Liver (tissue), 9 donors: ENCODE measurements around the gene CPT1A. TPM values are rescaled to one million over a fixed set of nuclear protein-coding genes. Genes with fewer than 3 reads are reported as not detected.

Source experiments
- DNase-seq: peaks from one replicate; pipeline ENCODE4 v3.0.0-alpha.2; 2017; ENCODE audit warnings: low spot score
- H3K27ac ChIP-seq, 2 donors: one replicate each; pipeline ENCODE4 v1.7.0; 2013; ENCODE audit warnings: inconsistent platforms in 2 of 2, low read length in 2 of 2, control low read depth in 1 of 2, low read depth in 1 of 2, mild to moderate bottlenecking in 1 of 2
- H3K27me3 ChIP-seq, 4 donors: one replicate each; pipeline versions ENCODE4 v1.6.1 to v1.7.0; 2013; ENCODE audit warnings: low read length in 3 of 4, inconsistent platforms in 1 of 4, mild to moderate bottlenecking in 1 of 4, moderate library complexity in 1 of 4; ENCODE audit not compliant: control insufficient read depth in 4 of 4, insufficient read depth in 4 of 4
- H3K36me3 ChIP-seq, 4 donors: one replicate each; pipeline versions ENCODE4 v1.6.1 to v1.7.0; 2013; ENCODE audit warnings: low read length in 3 of 4, mild to moderate bottlenecking in 3 of 4, low read depth in 1 of 4, moderate library complexity in 1 of 4; ENCODE audit not compliant: control insufficient read depth in 4 of 4, insufficient read depth in 3 of 4
- H3K4me1 ChIP-seq, 4 donors: one replicate each; pipeline versions ENCODE4 v1.6.1 to v1.7.0; 2013; ENCODE audit warnings: low read length in 3 of 4, mild to moderate bottlenecking in 3 of 4, moderate library complexity in 1 of 4; ENCODE audit not compliant: control insufficient read depth in 4 of 4, insufficient read depth in 4 of 4
- H3K4me3 ChIP-seq, 3 donors: one replicate each; pipeline versions ENCODE4 v1.6.1 to v1.7.0; 2013; ENCODE audit warnings: low read length in 3 of 3, control low read depth in 1 of 3, low read depth in 1 of 3, mild to moderate bottlenecking in 1 of 3
- H3K9ac ChIP-seq, 2 donors: one replicate each; pipeline ENCODE4 v1.7.0; 2013; ENCODE audit warnings: low read length in 2 of 2, mild to moderate bottlenecking in 2 of 2, moderate library complexity in 2 of 2, control low read depth in 1 of 2, low read depth in 1 of 2
- H3K9me3 ChIP-seq, 4 donors: one replicate each; pipeline versions ENCODE4 v1.6.1 to v1.7.0; 2013; ENCODE audit warnings: low read length in 3 of 4; ENCODE audit not compliant: control insufficient read depth in 4 of 4
- ATF3 ChIP-seq: IDR thresholded peaks from 2 replicates; pipeline ENCODE4 v1.6.1; 2016; ENCODE audit warnings: antibody characterized with exemption
- CTCF ChIP-seq: fragments of 150-350 bp; IDR thresholded peaks from 2 replicates; pipeline ENCODE4 v1.5.1; 2017; ENCODE audit warnings: improper control_type of control experiment, low read depth, low read length; ENCODE audit not compliant: missing input control
- EGR1 ChIP-seq, 2 donors: IDR thresholded peaks; 2 replicates each; pipeline ENCODE4 v1.6.1; 2016 to 2018; ENCODE audit warnings: antibody characterized with exemption in 2 of 2, low read depth in 2 of 2
- FOXA1 ChIP-seq: IDR thresholded peaks from 2 replicates; pipeline ENCODE4 v1.6.1; 2016; ENCODE audit warnings: antibody characterized with exemption
- FOXA2 ChIP-seq: IDR thresholded peaks from 2 replicates; pipeline ENCODE4 v1.6.1; 2016; ENCODE audit warnings: antibody characterized with exemption
- GABPA ChIP-seq, 2 donors: IDR thresholded peaks in 1 of 2; conservative IDR thresholded peaks in 1 of 2; 2 replicates each; pipeline ENCODE4 v1.6.1; 2016; ENCODE audit warnings: antibody characterized with exemption in 2 of 2, mild to moderate bottlenecking in 1 of 2, moderate library complexity in 1 of 2
- HNF4A ChIP-seq, 2 donors: conservative IDR thresholded peaks; 2 replicates each; pipeline ENCODE4 v1.6.1; 2016; ENCODE audit warnings: antibody characterized with exemption in 2 of 2, mild to moderate bottlenecking in 2 of 2
- HNF4G ChIP-seq: IDR thresholded peaks from 2 replicates; pipeline ENCODE4 v1.6.1; 2016; ENCODE audit warnings: antibody characterized with exemption
- JUND ChIP-seq, 2 donors: IDR thresholded peaks; 2 replicates each; pipeline ENCODE4 v1.6.1; 2016; ENCODE audit warnings: antibody characterized with exemption in 2 of 2
- MAX ChIP-seq: IDR thresholded peaks from 2 replicates; pipeline ENCODE4 v1.6.1; 2016; ENCODE audit warnings: antibody characterized with exemption
- NR2F2 ChIP-seq: IDR thresholded peaks from 2 replicates; pipeline ENCODE4 v1.6.1; 2016; ENCODE audit warnings: antibody characterized with exemption
- RAD21 ChIP-seq, 2 donors: IDR thresholded peaks; 2 replicates each; pipeline ENCODE4 v1.6.1; 2016; ENCODE audit warnings: antibody characterized with exemption in 2 of 2, mild to moderate bottlenecking in 2 of 2
- REST ChIP-seq: IDR thresholded peaks from 2 replicates; pipeline ENCODE4 v1.6.1; 2016; ENCODE audit warnings: antibody characterized with exemption, mild to moderate bottlenecking
- RXRA ChIP-seq, 2 donors: IDR thresholded peaks; 2 replicates each; pipeline ENCODE4 v1.6.1; 2017 to 2018; ENCODE audit warnings: antibody characterized with exemption in 2 of 2, mild to moderate bottlenecking in 1 of 2
- SP1 ChIP-seq: IDR thresholded peaks from 2 replicates; pipeline ENCODE4 v1.6.1; 2018; ENCODE audit warnings: antibody characterized with exemption, mild to moderate bottlenecking
- TAF1 ChIP-seq: conservative IDR thresholded peaks from 2 replicates; pipeline ENCODE4 v1.6.1; 2016; ENCODE audit warnings: antibody characterized with exemption, mild to moderate bottlenecking
- YY1 ChIP-seq: IDR thresholded peaks from 2 replicates; pipeline ENCODE4 v1.6.1; 2016; ENCODE audit warnings: antibody characterized with exemption, mild to moderate bottlenecking
- ZBTB33 ChIP-seq: IDR thresholded peaks from 2 replicates; pipeline ENCODE4 v1.6.1; 2016; ENCODE audit warnings: antibody characterized with exemption
- WGBS: extraction: QIAGEN DNeasy Blood & Tissue Kit; methylation state at CpG from one replicate; pipeline ENCODE4 v1.1.7; 2013; 5-methylcytosine and 5-hydroxymethylcytosine counted together
- polyA plus RNA-seq, 2 donors: library from polyadenylated mRNA; stranded (reverse) in 1 of 2; unstranded in 1 of 2; fragments of 200-250 nt in 1 of 2; fragments of >200 nt in 1 of 2; fragmentation: Nextera tagmentation in 1 of 2; extraction: Ambion mirVana in 1 of 2; gene quantifications; one replicate each; pipeline versions ENCODE4 v1.2.1 to v1.2.3, GENCODE V29; 2013 to 2015
- total RNA-seq, 2 donors: library from RNA; depleted of rRNA; stranded (reverse); fragments of >200 nt; gene quantifications; one replicate each; pipeline ENCODE4 v1.2.3, GENCODE V29; 2014
- donor health status: healthy.
- donor health status: healthy.
- donor health status: healthy.
- donor health status: healthy.
- donor health status: healthy.

The CPT1A gene
- total and polyA plus RNA-seq, 4 donors, result 17.2 to 232 (median 61.0) TPM

- peaks cover 16 to 72% (median 48%) of the 10 kb centered on the region in 4 donors for H3K4me1 ChIP-seq
- H3K4me3 ChIP-seq, result peak overlapping the region; percentile 7 to 96 (median 45)
- peak overlapping the region; percentile 96 to 98 for H3K27ac ChIP-seq
- peak; percentile 76 for DNase-seq
- peak in 1 of 2 donors; percentile 75 for TF ChIP-seq EGR1 (IDR thresholded peaks at IDR 0.05; ENCODE audit: low read depth in 2 of 2)
- TF ChIP-seq SP1, result peak; percentile 93
- peak; percentile 85 to 90 for TF ChIP-seq RXRA (IDR thresholded peaks at IDR 0.05)
- no peak for TF ChIP-seq ZBTB33
- TF ChIP-seq GABPA (IDR thresholded peaks at IDR 0.05 in 1 of 2, conservative IDR thresholded peaks at IDR 0.05 in 1 of 2), result peak in 1 of 2 donors; percentile 60
- no peak for TF ChIP-seq JUND (IDR thresholded peaks at IDR 0.05)
- peak; percentile 50 for TF ChIP-seq YY1
- TF ChIP-seq HNF4A (conservative IDR thresholded peaks at IDR 0.05), result peak; percentile 72 to 75
- TF ChIP-seq TAF1, result no peak
- no peak for TF ChIP-seq REST
- TF ChIP-seq CTCF, result peak; percentile 56
- TF ChIP-seq NR2F2, result peak; percentile 40
- no peak for TF ChIP-seq ATF3
- TF ChIP-seq HNF4G, result no peak
- peak; percentile 71 to 85 for TF ChIP-seq RAD21 (IDR thresholded peaks at IDR 0.05)
- TF ChIP-seq MAX, result peak; percentile 79
- TF ChIP-seq FOXA2, result no peak
- TF ChIP-seq FOXA1, result no peak
- H3K36me3 ChIP-seq, result no peaks in the 10 kb centered on the region
- H3K9me3 ChIP-seq, result no peaks in the 10 kb centered on the region
- no peaks in the 10 kb centered on the region for H3K27me3 ChIP-seq
- H3K9ac ChIP-seq, result no peak overlapping the region
- WGBS, result 2% methylated on average over 54 of the region's 54 CpGs
Measured at GRCh38 chr11:68843703-68844312, 2.1 kb upstream of the CPT1A start.
